Activated naive CD8-positive, alpha-beta T cell treated with anti-CD3 and anti-CD28 coated beads, Interleukin-2, amount 10 ng/mL, durations not matched to agents 7 days and 5 days (primary cell): Measurements from ENCODE around the gene CIITA. TPM values are rescaled to one million over a fixed set of nuclear protein-coding genes. Genes with fewer than 3 reads are reported as not detected.

Experiments used
- ATAC-seq: fragments of 150-1000 bp; cut with Tn5 transposase; one replicate; pipeline ENCODE4 v1.10.0; 2021; ENCODE audit warnings: low read depth, moderate library complexity
- POLR2A ChIA-PET: fragments of 350-600 bp; sonication (Branson Sonifier 250); formaldehyde crosslinking; loops from one replicate; lab custom pipeline; 2021; ENCODE audit warnings: antibody characterized with exemption; lab: Charles Lee
- DNase-seq: peaks from one replicate; pipeline ENCODE4 v3.0.0; 2021
- H3K27ac Mint-ChIP-seq: one replicate; pipeline ENCODE4 v1.8.0; 2022; ENCODE audit warnings: mild to moderate bottlenecking, mixed read lengths
- H3K27me3 Mint-ChIP-seq: one replicate; pipeline ENCODE4 v1.8.0; 2022; ENCODE audit warnings: mild to moderate bottlenecking, moderate library complexity, mixed read lengths
- H3K36me3 Mint-ChIP-seq: one replicate; pipeline ENCODE4 v1.8.0; 2021; ENCODE audit warnings: mild to moderate bottlenecking, mixed read lengths
- H3K4me1 Mint-ChIP-seq: one replicate; pipeline ENCODE4 v1.8.0; 2021; ENCODE audit warnings: mixed read lengths
- H3K4me3 Mint-ChIP-seq: one replicate; pipeline ENCODE4 v1.8.0; 2022; ENCODE audit warnings: mild to moderate bottlenecking, moderate library complexity, mixed read lengths
- H3K9me3 Mint-ChIP-seq: one replicate; pipeline ENCODE4 v1.8.0; 2021; ENCODE audit warnings: mixed read lengths
- total RNA-seq, 2 experiments: library from RNA; stranded (reverse); gene quantifications; one replicate each; pipeline ENCODE4 v1.2.3, GENCODE V29; 2021

The CIITA gene
- total RNA-seq, 2 experiments from 2014 or later, result 12.6 to 13.1 TPM

DNA sequence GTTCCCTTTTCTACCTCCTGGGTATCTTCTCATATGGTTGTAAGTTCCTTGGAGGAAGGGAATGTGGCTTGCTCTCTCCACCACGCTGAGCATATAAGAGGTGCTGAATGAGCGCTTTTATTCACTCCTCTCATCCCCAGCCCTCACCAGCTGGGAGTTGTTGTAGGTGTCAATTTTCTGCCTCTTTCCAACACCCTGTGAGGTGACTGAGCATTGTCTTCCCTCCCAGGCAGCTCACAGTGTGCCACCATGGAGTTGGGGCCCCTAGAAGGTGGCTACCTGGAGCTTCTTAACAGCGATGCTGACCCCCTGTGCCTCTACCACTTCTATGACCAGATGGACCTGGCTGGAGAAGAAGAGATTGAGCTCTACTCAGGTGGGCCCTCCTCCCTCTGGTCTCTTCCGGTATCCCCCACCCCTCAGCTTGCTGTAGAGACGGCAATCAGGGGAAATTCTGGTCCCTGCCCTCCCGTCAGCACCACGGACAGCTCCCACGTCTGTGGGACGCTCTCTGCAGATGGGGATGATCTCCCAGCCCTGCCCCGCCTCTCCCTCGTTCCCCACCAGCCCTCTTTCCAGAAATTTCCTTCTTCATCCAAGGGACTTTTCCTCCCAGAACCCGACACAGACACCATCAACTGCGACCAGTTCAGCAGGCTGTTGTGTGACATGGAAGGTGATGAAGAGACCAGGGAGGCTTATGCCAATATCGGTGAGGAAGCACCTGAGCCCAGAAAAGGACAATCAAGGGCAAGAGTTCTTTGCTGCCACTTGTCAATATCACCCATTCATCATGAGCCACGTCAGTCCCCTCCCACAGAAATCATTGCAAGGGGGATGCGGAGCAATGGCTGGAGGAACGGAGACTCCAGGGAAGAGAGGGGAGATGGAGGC lies 18.3 kb downstream of the CIITA start:
- H3K27me3 Mint-ChIP-seq, result peaks cover 4% of the 10 kb centered on the region
- POLR2A ChIA-PET, result no interaction called here

DNA sequence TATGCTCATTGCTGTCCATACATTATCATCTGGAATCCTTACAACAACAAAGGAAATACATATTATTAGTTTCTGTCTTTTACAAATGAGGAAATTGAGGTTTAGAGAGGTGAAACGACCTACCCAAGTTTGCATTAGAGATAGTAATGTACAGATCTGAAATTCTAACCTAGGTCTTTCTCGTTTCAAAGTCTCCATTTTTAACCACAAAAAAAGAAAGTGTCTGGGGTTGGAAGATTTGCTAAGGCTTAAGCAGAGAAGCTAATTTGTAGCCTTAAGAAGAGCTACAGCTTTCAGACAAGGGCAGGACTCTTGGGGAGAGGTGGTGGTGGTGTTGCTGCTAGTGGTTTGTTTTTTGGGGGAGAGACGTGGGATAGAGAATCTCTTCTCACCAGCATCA lies 19.2 kb downstream of the CIITA start:
- ATAC-seq (no peak), DNase-seq (no peak)
- peaks cover 10% of the 10 kb centered on the region for H3K36me3 Mint-ChIP-seq
- no peak overlapping the region for H3K27ac Mint-ChIP-seq
- POLR2A ChIA-PET, result no interaction called here
- H3K4me3 Mint-ChIP-seq, result no peak overlapping the region
- H3K4me1 Mint-ChIP-seq, result no peaks in the 10 kb centered on the region
- peaks cover 2% of the 10 kb centered on the region for H3K27me3 Mint-ChIP-seq
- H3K9me3 Mint-ChIP-seq, result no peaks in the 10 kb centered on the region

More for the DNA sequence above, 18.3 kb downstream of the CIITA start:
- no peaks in the 10 kb centered on the region for H3K9me3 Mint-ChIP-seq
- H3K4me1 Mint-ChIP-seq, result no peaks in the 10 kb centered on the region
- DNase-seq, result peak; percentile 76
- no peak overlapping the region for H3K27ac Mint-ChIP-seq
- no peak overlapping the region for H3K4me3 Mint-ChIP-seq
- no peak for ATAC-seq
- H3K36me3 Mint-ChIP-seq, result peaks cover 8% of the 10 kb centered on the region

DNA sequence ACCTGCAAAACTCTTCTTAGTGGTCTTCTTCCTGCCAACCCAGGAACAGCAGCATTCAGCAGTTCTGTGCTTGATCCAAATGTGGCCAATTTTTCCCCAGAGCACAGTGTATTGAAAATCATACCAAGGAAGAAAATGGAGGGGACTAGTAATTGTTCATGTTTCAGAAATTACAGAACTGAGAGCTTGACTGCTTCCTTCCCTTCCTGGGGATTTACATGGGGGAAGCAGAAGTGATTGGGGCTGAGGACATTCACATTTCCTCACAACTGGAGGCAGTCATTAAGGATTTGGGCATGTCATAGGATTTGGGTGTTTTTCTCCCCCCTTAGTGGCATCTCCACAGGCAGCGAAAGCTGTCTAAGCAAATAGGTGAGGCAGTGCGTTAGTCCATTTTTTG lies 19.7 kb downstream of the CIITA start:
- Mint-ChIP-seq H3K27ac (no peak overlapping the region), H3K36me3 (peaks cover 12% of the 10 kb centered on the region), H3K4me3 (no peak overlapping the region), H3K27me3 (peaks cover 2% of the 10 kb centered on the region), H3K9me3 (no peaks in the 10 kb centered on the region), H3K4me1 (no peaks in the 10 kb centered on the region)
- DNase-seq (no peak), ATAC-seq (no peak)
- POLR2A ChIA-PET, result no interaction called here

DNA sequence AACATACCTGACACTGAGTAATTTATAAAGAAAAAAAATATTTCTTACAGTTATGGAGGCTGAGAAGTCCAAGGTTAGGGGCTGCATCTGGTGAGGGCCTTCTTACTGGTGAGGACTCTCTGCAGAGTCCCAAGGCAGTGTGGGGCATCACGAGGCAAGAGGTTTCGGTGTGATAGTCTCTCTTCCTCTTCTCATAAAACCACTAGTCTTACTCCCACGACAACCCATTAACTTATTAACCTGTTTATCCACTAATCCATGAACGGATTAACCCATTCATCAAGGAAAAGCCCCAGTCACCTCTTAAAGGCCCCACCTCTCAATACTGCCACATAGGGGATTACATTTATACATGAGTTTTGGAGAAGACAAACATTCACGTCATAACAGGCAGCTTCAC lies 20.1 kb downstream of the CIITA start:
- Mint-ChIP-seq H3K27me3 (peaks cover 2% of the 10 kb centered on the region), H3K27ac (no peak overlapping the region), H3K4me1 (no peaks in the 10 kb centered on the region), H3K36me3 (peaks cover 12% of the 10 kb centered on the region), H3K4me3 (no peak overlapping the region), H3K9me3 (no peaks in the 10 kb centered on the region)
- ATAC-seq (no peak), DNase-seq (no peak)
- POLR2A ChIA-PET, result no interaction called here

DNA sequence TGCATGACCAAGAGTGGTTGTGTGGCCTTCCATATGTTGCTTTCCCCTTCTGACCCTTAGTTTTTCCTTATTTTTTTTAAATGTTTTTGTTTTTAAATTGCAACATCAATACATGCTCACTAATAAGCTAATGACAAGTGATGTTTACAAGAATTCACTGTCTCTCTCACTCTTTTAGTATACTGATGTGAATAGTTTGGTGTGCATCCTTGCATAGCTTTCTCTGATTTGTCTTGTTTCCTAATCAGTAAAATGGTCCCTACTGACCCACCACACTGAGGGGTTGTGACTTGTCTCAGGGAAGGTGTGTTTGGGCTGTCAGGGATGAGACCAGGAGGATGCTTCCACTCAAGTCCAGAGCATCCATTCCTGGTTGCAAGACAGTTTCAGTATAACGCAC lies 26.0 kb downstream of the CIITA start:
- H3K4me3 Mint-ChIP-seq, result no peak overlapping the region
- no peak for ATAC-seq
- no peaks in the 10 kb centered on the region for H3K27me3 Mint-ChIP-seq
- no peak for DNase-seq
- no peak overlapping the region for H3K27ac Mint-ChIP-seq
- peaks cover 23% of the 10 kb centered on the region for H3K36me3 Mint-ChIP-seq
- POLR2A ChIA-PET, result interaction anchor here (0.7 kb wide), 1 partner anchor 1111 kb away, joined by 3 read pairs; no protein-coding TSS in a partner anchor
- H3K4me1 Mint-ChIP-seq, result no peaks in the 10 kb centered on the region
- no peaks in the 10 kb centered on the region for H3K9me3 Mint-ChIP-seq

DNA sequence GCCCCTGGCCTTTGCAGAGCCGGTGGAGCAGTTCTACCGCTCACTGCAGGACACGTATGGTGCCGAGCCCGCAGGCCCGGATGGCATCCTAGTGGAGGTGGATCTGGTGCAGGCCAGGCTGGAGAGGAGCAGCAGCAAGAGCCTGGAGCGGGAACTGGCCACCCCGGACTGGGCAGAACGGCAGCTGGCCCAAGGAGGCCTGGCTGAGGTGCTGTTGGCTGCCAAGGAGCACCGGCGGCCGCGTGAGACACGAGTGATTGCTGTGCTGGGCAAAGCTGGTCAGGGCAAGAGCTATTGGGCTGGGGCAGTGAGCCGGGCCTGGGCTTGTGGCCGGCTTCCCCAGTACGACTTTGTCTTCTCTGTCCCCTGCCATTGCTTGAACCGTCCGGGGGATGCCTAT lies 29.5 kb downstream of the CIITA start:
- Mint-ChIP-seq H3K36me3 (peaks cover 15% of the 10 kb centered on the region), H3K4me1 (no peaks in the 10 kb centered on the region), H3K27me3 (no peaks in the 10 kb centered on the region), H3K4me3 (no peak overlapping the region), H3K9me3 (no peaks in the 10 kb centered on the region), H3K27ac (no peak overlapping the region)
- POLR2A ChIA-PET, result no interaction called here
- ATAC-seq (no peak), DNase-seq (no peak)

DNA sequence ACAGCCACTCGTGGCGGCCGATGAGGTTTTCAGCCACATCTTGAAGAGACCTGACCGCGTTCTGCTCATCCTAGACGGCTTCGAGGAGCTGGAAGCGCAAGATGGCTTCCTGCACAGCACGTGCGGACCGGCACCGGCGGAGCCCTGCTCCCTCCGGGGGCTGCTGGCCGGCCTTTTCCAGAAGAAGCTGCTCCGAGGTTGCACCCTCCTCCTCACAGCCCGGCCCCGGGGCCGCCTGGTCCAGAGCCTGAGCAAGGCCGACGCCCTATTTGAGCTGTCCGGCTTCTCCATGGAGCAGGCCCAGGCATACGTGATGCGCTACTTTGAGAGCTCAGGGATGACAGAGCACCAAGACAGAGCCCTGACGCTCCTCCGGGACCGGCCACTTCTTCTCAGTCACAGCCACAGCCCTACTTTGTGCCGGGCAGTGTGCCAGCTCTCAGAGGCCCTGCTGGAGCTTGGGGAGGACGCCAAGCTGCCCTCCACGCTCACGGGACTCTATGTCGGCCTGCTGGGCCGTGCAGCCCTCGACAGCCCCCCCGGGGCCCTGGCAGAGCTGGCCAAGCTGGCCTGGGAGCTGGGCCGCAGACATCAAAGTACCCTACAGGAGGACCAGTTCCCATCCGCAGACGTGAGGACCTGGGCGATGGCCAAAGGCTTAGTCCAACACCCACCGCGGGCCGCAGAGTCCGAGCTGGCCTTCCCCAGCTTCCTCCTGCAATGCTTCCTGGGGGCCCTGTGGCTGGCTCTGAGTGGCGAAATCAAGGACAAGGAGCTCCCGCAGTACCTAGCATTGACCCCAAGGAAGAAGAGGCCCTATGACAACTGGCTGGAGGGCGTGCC lies 30.1 kb downstream of the CIITA start:
- POLR2A ChIA-PET, result no interaction called here
- no peak for ATAC-seq
- peaks cover 15% of the 10 kb centered on the region for H3K36me3 Mint-ChIP-seq
- no peak overlapping the region for H3K4me3 Mint-ChIP-seq
- no peaks in the 10 kb centered on the region for H3K4me1 Mint-ChIP-seq
- H3K9me3 Mint-ChIP-seq, result no peaks in the 10 kb centered on the region
- H3K27ac Mint-ChIP-seq, result no peak overlapping the region
- no peaks in the 10 kb centered on the region for H3K27me3 Mint-ChIP-seq
- DNase-seq, result no peak

DNA sequence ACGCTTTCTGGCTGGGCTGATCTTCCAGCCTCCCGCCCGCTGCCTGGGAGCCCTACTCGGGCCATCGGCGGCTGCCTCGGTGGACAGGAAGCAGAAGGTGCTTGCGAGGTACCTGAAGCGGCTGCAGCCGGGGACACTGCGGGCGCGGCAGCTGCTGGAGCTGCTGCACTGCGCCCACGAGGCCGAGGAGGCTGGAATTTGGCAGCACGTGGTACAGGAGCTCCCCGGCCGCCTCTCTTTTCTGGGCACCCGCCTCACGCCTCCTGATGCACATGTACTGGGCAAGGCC lies 30.7 kb downstream of the CIITA start:
- Mint-ChIP-seq H3K9me3 (no peaks in the 10 kb centered on the region), H3K4me3 (no peak overlapping the region), H3K4me1 (no peaks in the 10 kb centered on the region), H3K27me3 (no peaks in the 10 kb centered on the region), H3K27ac (no peak overlapping the region), H3K36me3 (peaks cover 12% of the 10 kb centered on the region)
- POLR2A ChIA-PET, result no interaction called here
- DNase-seq, result no peak
- no peak for ATAC-seq

DNA sequence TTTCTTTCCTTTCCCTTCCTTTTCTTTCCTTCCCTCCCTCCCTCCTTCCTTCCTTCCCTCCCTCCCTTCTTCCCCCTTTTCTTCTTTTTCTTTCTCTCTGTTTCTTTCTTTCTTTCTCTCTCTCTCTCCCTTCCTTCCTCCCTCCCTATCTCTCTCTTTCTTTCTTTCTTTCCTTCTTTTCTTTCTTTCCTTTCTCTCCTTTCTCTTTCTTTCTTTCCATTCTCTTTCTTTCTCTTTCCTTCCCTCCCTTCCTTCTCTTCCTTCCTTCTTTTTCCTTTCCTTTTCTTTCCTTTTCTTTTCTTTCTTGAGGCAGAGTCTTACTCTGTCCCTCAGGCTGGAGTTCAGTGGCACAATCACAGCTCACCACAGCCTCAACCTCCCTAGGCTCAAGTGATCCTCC lies 34.3 kb downstream of the CIITA start:
- no peak overlapping the region for H3K4me3 Mint-ChIP-seq
- H3K4me1 Mint-ChIP-seq, result peaks cover 2% of the 10 kb centered on the region
- no peaks in the 10 kb centered on the region for H3K27me3 Mint-ChIP-seq
- POLR2A ChIA-PET, result no interaction called here
- H3K27ac Mint-ChIP-seq, result no peak overlapping the region
- no peaks in the 10 kb centered on the region for H3K9me3 Mint-ChIP-seq
- DNase-seq (no peak), ATAC-seq (no peak)
- no peaks in the 10 kb centered on the region for H3K36me3 Mint-ChIP-seq

DNA sequence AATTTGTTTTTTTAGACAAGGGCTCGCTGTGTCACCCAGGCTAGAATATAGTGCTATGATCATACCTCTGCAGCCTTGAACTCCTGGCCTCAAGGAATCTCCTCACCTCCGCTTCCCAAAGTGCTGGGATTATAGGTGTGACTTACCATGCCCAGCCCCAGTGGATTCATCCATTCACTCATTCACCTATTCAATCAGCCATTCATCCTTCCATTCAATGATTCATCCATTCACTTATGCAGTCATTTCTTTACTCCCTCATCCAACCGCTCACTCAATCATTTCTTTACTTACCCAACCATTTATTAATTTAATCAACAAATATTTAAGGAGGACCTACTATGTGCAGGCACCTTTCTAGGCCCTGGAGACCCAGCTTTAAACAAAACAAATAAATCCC lies 39.5 kb downstream of the CIITA start:
- Mint-ChIP-seq H3K36me3 (no peaks in the 10 kb centered on the region), H3K4me3 (no peak overlapping the region), H3K4me1 (peaks cover 7% of the 10 kb centered on the region), H3K27me3 (no peaks in the 10 kb centered on the region), H3K27ac (no peak overlapping the region), H3K9me3 (no peaks in the 10 kb centered on the region)
- ATAC-seq (no peak), DNase-seq (peak; percentile 5)
- POLR2A ChIA-PET, result interaction anchor here (0.5 kb wide), 1 partner anchor 168 kb away, joined by 3 read pairs; no protein-coding TSS in a partner anchor

DNA sequence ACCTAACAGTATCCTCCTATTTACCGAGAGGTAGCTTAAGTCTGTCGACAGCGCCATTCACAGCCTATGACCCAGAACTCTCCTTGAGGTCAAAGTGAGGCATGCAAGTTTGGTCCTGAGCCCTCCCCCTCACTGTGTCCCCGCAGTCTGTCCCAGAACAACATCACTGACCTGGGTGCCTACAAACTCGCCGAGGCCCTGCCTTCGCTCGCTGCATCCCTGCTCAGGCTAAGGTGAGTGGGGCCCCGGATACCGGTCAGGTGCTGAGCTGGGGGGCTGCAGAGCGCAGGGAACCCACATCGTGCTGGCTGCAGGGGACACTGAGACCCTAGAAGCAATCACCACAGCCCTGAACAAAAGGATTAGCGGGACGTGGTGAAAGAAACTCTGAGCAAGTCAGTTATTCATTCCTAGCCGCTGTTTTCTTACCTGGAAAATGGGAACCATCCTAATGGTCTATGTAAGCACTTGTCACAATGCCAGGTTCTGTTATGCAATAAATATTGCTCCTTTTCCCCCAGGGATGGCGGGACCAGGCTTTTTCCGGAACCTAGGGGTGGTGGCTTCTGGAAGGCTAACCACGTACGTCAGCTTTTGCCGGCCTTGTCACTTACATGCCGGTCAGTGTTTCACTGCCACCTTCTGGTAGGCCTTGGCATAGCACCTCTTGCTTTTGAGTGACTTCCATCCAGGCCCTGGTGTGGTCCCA lies 41.4 kb downstream of the CIITA start:
- Mint-ChIP-seq H3K27me3 (no peaks in the 10 kb centered on the region), H3K4me3 (no peak overlapping the region), H3K27ac (no peak overlapping the region), H3K4me1 (peaks cover 7% of the 10 kb centered on the region), H3K36me3 (no peaks in the 10 kb centered on the region), H3K9me3 (no peaks in the 10 kb centered on the region)
- peak; percentile 79 for DNase-seq
- peak; percentile 66 for ATAC-seq
- POLR2A ChIA-PET, result interaction anchor here (2.0 kb wide), 1 partner anchor 175 kb away, joined by 5 read pairs; the partner anchor contains the start of gene NUBP1

DNA sequence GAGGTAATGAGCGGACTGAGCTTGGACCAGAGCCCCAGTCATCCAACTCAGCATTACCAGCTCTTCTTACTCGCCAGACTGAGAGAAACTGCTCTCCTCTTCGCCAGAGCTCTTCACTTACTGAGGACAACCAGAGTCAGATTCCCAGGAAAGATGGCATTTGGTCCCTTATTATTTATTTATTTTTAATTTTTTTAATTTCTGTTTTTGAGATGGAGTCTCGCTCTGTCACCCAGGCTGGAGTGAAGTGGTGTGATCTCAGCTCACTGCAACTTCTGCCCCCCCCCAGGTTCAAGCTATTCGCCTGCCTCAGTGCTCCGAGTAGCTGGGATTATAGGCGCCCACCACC lies 42.0 kb downstream of the CIITA start:
- DNase-seq (no peak), ATAC-seq (no peak)
- H3K36me3 Mint-ChIP-seq, result no peaks in the 10 kb centered on the region
- H3K27ac Mint-ChIP-seq, result no peak overlapping the region
- H3K4me3 Mint-ChIP-seq, result no peak overlapping the region
- H3K9me3 Mint-ChIP-seq, result no peaks in the 10 kb centered on the region
- peaks cover 7% of the 10 kb centered on the region for H3K4me1 Mint-ChIP-seq
- no peaks in the 10 kb centered on the region for H3K27me3 Mint-ChIP-seq
- POLR2A ChIA-PET, result interaction anchor here (2.0 kb wide), 1 partner anchor 175 kb away, joined by 5 read pairs; the partner anchor contains the start of gene NUBP1

DNA sequence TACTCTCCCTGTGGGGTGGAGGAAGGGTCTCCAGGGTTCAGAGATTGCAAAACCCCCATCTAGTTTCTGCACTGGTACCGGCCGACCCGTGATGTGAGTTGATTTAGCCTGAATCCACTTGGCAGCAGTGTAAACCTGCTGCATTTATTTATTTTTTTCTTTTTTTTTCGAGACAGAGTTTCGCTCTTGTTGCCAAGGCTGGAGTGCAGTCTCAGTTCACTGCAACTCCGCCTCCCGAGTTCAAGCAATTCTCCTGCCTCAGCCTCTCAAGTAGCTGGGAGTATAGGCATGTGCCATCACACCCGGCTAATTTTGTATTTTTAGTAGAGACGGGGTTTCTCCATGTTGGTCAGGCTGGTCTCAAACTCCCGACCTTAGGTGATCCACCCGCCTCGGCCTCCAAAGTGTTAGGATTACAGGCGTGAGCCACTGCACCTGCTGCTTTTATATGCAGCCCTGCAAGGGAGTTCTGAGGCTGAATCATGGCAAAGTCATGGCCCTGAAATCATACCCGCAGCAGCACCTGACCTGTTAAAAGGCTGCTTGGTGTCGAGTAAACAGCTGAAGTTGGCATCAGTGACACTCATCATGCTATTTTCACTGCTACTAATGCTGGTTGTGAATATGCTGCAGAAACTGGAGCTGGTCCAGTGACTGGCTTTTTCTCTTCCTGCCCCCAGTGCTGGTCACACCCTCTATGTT lies 43.9 kb downstream of the CIITA start:
- no peak overlapping the region for H3K4me3 Mint-ChIP-seq
- POLR2A ChIA-PET, result no interaction called here
- no peak for ATAC-seq
- no peaks in the 10 kb centered on the region for H3K27me3 Mint-ChIP-seq
- peaks cover 6% of the 10 kb centered on the region for H3K36me3 Mint-ChIP-seq
- peaks cover 5% of the 10 kb centered on the region for H3K4me1 Mint-ChIP-seq
- DNase-seq, result no peak
- H3K27ac Mint-ChIP-seq, result no peak overlapping the region
- no peaks in the 10 kb centered on the region for H3K9me3 Mint-ChIP-seq
